Keratinocyte (primary cell): ENCODE measurements around the gene C1QTNF9B.

Source experiments
- EZH2 ChIP-seq: IDR thresholded peaks from one replicate; pipeline ENCODE4 v1.6.1; 2012; ENCODE audit warnings: inconsistent platforms, mild to moderate bottlenecking, low read length, moderate library complexity
- TF ChIP-seq, protein P1 (sequence below), 3 experiments: IDR thresholded peaks in 1 of 3; conservative IDR thresholded peaks in 1 of 3; optimal IDR thresholded peaks in 1 of 3; 2 replicates in 2 of 3; 3 replicates in 1 of 3; pipeline versions ENCODE3 to v1.5.1; 2011; ENCODE audit warnings: low read length in 3 of 3, mild to moderate bottlenecking in 3 of 3, moderate library complexity in 2 of 3, control low read depth in 1 of 3, inconsistent platforms in 1 of 3; ENCODE audit not compliant: insufficient read depth in 2 of 3; ENCODE audit errors: extremely low read depth in 1 of 3

DNA sequence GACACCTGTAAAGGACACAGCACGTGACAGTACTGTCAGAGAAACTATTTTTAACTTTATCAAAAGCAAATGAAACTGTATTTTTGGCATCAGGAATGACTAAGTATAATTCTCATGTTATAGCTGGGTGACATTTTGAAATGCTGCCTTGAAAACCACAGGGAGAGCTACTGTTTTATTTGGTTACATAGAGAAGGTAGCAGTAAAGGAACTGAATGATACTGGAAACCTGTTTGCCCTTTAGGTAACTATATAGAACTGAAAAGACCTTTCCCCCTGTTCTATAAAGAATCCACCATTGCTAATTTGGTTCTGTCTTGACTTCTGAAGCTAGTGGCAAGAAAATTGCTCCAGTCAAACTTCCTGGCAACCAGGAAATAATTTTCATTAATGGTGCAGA lies 47.2 kb downstream of the C1QTNF9B start:
- TF ChIP-seq, protein P1, sequence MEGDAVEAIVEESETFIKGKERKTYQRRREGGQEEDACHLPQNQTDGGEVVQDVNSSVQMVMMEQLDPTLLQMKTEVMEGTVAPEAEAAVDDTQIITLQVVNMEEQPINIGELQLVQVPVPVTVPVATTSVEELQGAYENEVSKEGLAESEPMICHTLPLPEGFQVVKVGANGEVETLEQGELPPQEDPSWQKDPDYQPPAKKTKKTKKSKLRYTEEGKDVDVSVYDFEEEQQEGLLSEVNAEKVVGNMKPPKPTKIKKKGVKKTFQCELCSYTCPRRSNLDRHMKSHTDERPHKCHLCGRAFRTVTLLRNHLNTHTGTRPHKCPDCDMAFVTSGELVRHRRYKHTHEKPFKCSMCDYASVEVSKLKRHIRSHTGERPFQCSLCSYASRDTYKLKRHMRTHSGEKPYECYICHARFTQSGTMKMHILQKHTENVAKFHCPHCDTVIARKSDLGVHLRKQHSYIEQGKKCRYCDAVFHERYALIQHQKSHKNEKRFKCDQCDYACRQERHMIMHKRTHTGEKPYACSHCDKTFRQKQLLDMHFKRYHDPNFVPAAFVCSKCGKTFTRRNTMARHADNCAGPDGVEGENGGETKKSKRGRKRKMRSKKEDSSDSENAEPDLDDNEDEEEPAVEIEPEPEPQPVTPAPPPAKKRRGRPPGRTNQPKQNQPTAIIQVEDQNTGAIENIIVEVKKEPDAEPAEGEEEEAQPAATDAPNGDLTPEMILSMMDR (optimal IDR thresholded peaks at IDR 0.05 in 1 of 3, IDR thresholded peaks at IDR 0.05 in 1 of 3, conservative IDR thresholded peaks at IDR 0.05 in 1 of 3; ENCODE audit: extremely low read depth in 1 of 3, insufficient read depth in 2 of 3, low read length in 3 of 3): no peak
- TF ChIP-seq EZH2: no peak
